ENCODE data around the gene PCMTD2.

- no peak for TF ChIP-seq CTCF (IDR thresholded peaks at IDR 0.05; ENCODE audit: poor library complexity)
- TF ChIP-seq EZH2 (IDR thresholded peaks at IDR 0.05; ENCODE audit: borderline replicate concordance), result no peak
- TF ChIP-seq EZH2phosphoT487 (IDR thresholded peaks at IDR 0.05; ENCODE audit: low read depth, severe bottlenecking, unreplicated experiment), result no peak
Measured at GRCh38 chr20:64224351-64225170, 31.0 kb upstream of the PCMTD2 start.

All from hepatocyte (in vitro differentiated cells).